HG03095 (cell line): ENCODE measurements around the gene KCNT1.

Source experiments
- ATAC-seq: cut with Tn5 transposase; IDR thresholded peaks from one replicate; pipeline ENCODE4 v1.9.1; 2021; ENCODE audit warnings: moderate library complexity; ENCODE audit not compliant: unreplicated experiment

Gene KCNT1

DNA sequence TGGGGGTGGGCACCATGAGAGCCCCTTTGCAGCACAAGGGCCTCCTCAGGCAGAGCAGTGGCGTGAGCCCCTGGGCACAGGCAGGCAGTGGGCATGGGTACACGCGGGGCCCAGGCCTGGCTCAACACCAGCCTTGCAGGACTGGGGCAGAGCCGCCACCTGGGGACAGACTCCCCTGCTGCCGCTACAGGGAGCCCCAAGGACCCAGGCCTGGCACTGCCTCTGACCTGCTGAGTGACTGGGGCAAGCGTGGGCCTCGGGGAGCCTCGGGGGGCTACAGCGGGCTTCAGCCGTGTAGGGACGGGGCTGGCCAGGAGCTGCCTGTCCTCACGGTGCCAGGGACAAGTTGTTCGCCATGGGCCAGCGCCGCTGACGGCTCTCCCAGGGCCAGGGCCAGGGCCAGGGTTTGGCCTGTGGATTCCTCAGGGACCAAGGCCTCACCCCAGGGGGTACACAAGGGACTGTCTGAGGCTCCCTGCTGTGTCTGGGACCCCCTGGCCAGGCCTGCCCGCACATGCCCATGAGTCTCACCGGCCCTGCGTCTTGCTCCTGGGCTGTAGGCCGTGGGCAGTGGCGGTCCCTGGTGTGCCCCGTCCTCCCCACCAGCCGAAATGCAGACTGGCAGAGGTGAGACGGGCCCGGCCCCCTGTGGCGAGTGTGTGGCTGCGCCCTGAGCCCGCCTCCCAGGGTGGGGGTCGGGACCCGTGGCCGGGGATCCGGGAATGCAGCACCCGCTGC, 42.5 kb downstream of the KCNT1 start:
- no peak for ATAC-seq

- ATAC-seq: no peak
Observed at GRCh38 chr9:135745189-135745588, 43.2 kb downstream of the KCNT1 start.

DNA sequence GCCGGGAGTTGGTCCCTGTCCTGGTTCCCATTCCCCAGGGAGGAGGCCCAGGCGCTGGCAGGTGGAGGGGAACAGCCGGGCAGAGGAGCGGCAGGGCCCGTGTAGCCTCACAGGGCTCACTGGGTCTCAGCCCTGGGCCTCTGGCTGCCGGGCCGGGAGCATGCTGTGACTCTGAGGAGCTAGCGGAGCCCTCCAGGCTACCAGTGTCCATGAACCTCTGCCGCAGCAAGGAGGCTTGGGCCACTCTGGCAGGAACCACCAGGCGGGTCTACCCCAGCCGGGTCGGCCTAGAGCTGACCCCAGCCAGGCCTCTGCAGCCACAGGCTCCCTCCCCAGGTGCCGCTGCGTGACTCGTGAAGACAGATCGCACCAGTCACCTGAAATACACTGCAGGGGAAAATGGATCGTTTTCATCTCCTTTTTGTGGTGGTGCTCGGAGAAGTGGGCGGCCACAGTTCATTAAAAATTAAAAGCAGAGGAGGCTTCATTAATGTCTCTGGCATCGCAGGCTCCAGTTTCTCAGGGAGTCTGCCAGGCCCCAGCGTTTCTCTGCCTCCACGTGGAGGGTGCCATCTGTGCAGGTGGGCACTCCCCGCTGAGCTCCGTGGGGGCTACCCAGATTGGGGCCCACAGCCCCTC, 43.8 kb downstream of the KCNT1 start:
- ATAC-seq: no peak

- no peak for ATAC-seq
Observed at GRCh38 chr9:135746565-135746964, 44.6 kb downstream of the KCNT1 start.

DNA sequence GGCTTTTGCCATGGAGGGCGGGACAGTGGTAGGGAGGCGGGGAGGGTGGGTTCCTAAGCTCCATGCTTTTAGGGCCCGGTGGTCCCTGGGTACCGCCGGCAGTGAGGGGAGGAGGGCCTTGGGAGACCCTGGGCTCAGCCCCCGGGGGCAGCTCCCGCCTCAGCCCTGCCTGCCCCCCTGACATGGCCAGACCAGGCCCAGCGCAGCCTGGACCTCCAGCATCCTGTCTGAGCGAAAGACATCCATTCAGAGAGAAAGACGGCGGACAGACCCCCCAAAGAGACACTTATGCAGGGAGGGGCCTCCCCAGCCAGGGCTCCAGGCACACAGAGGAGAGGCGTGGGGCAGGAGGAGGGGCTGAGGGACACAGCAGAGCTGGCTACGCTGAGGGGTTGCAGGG, 45.3 kb downstream of the KCNT1 start:
- no peak for ATAC-seq

GRCh38 chr9:135748676-135749075, 46.7 kb downstream of the KCNT1 start:
- no peak for ATAC-seq

- no peak for ATAC-seq
Observed at GRCh38 chr9:135749171-135750045, 47.4 kb downstream of the KCNT1 start.

- no peak for ATAC-seq
Observed at GRCh38 chr9:135750786-135751185, 48.8 kb downstream of the KCNT1 start.

GRCh38 chr9:135751501-135751900, 49.5 kb downstream of the KCNT1 start:
- ATAC-seq: no peak

- no peak for ATAC-seq
Observed at GRCh38 chr9:135752281-135753204, 50.6 kb downstream of the KCNT1 start.

- no peak for ATAC-seq
Observed at GRCh38 chr9:135753391-135754105, 51.6 kb downstream of the KCNT1 start.

- ATAC-seq: no peak
Observed at GRCh38 chr9:135756576-135756975, 54.6 kb downstream of the KCNT1 start.

DNA sequence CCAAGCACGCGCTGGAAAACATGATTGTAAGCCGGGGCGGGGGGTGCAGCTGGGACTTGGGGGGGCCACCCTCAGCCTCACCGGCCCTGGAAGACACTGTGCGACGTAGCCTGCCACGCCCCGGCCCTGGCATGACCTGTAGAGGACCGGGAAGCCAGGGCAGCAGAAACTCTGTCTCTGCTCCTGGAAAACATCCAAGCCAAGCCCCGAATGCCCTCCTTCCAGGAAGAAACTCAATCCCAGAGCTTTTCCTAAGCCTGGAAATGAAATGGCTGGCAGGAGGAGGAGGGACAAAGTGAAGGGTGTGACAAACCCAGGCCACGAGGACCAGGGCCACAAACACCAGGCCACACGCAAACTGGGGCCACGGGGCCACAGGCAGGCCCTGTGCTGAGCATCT, 55.4 kb downstream of the KCNT1 start:
- ATAC-seq: no peak

GRCh38 chr9:135758056-135758455, 56.1 kb downstream of the KCNT1 start:
- no peak for ATAC-seq

DNA sequence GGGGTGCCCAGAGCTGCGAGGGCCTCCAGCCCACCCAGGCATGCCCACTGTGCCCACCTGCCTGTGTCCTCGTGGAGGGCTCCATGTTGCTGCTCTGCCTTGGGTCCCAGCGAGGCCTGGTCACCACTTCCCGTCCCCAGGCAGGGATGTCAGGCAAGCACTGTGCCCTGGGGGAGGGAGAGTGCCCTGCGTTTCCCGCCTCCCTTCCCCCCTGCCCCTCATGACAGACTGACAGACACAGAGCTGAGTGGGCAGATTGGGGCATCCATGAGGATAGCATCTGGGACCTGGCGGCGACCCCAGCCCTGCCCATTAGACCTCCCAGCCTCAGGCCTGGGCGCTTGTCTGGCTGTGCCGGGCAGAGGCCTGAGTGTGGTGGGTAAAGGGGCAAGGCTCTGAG, 56.9 kb downstream of the KCNT1 start:
- ATAC-seq: no peak

DNA sequence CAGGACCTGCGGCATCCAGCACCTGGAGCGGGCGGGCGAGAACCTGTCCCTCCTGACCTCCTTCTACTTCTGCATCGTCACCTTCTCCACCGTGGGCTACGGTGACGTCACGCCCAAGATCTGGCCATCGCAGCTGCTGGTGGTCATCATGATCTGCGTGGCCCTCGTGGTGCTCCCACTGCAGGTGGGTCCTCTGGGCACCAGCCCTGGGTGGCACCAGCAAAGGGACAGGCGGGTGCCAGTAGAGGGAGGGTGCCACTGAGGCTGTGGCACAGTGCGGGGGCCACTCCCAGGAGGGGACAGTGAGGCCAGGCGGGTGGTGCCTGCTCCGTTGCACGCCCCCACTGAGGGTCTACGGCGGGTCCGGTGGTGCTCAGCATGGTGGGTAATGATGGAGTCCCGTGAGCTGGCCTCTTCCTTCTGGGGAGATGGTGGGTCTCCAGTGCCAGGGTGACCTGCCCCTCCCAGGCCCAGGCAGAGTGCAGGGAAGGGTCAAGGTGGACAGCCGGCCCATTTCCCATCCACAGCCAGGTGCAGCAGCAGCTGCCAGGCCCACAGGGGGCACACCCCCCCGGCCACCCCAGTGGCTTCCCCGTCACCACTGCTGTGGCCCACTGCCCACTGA, 57.8 kb downstream of the KCNT1 start:
- ATAC-seq: no peak

GRCh38 chr9:135760465-135760864, 58.5 kb downstream of the KCNT1 start:
- ATAC-seq: no peak

- ATAC-seq: no peak
Observed at GRCh38 chr9:135761150-135761844, 59.3 kb downstream of the KCNT1 start.

DNA sequence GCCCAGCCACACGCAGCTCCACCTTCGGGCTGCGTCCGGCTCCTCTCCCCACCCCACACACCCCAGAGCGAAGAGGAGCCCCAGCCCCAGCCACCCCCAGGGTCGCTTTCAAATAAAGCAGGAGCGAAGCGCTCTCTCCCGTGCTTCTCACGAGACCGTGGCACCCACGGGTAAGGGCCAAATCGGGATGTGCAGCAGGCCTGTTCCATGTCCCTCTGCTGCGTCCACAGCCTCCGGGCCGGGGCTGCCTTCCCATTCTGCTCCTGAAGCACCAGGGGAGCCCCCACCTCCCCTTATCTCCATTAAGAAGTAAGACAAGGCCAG, 59.8 kb downstream of the KCNT1 start:
- no peak for ATAC-seq
